CD8-positive, alpha-beta memory T cell (primary cell): ENCODE results near the gene SYNGR2. TPM values are rescaled to one million over a fixed set of nuclear protein-coding genes. Genes with fewer than 3 reads are reported as not detected.

Experiments used
- CTCF ChIA-PET: fragments of 350-600 bp; sonication (Branson Sonifier 250); formaldehyde crosslinking; loops from one replicate; lab custom pipeline; 2021; ENCODE audit warnings: antibody characterized with exemption; lab: Charles Lee
- POLR2A ChIA-PET: fragments of 350-600 bp; sonication (Branson Sonifier 250); formaldehyde crosslinking; loops from one replicate; lab custom pipeline; 2021; ENCODE audit warnings: antibody characterized with exemption; lab: Charles Lee
- DNase-seq, 5 donors: peaks; one replicate each; pipeline versions ENCODE4 v3.0.0 to v3.0.0-alpha.2; 2020 to 2022; ENCODE audit warnings: mixed read lengths in 1 of 5
- H3K27ac ChIP-seq: one replicate; pipeline ENCODE4 v1.7.0; 2013; ENCODE audit warnings: low read depth, mild to moderate bottlenecking, low read length, moderate library complexity
- H3K27me3 ChIP-seq: 2 replicates; pipeline ENCODE4 v1.7.0; 2013; ENCODE audit warnings: low read length, mild to moderate bottlenecking; ENCODE audit not compliant: insufficient read depth, poor library complexity, severe bottlenecking
- H3K36me3 ChIP-seq: 2 replicates; pipeline ENCODE4 v1.7.0; 2013; ENCODE audit warnings: mild to moderate bottlenecking, low read length, moderate library complexity; ENCODE audit not compliant: insufficient read depth
- H3K4me1 ChIP-seq: 2 replicates; pipeline ENCODE4 v1.7.0; 2013; ENCODE audit warnings: mild to moderate bottlenecking, low read length, moderate library complexity; ENCODE audit not compliant: insufficient read depth
- H3K4me3 ChIP-seq: 2 replicates; pipeline ENCODE4 v1.7.0; 2013; ENCODE audit warnings: mild to moderate bottlenecking, low read length
- H3K9me3 ChIP-seq: 2 replicates; pipeline ENCODE4 v1.7.0; 2013; ENCODE audit warnings: mild to moderate bottlenecking, low read length
- H3K27ac Mint-ChIP-seq, 8 donors: one replicate each; pipeline ENCODE4 v1.8.0; 2020 to 2021; ENCODE audit warnings: mixed read lengths in 8 of 8, mild to moderate bottlenecking in 6 of 8, inconsistent platforms in 3 of 8, moderate library complexity in 3 of 8
- H3K27me3 Mint-ChIP-seq, 2 donors: one replicate each; pipeline ENCODE4 v1.8.0; 2020 to 2021; ENCODE audit warnings: mixed read lengths in 2 of 2, mild to moderate bottlenecking in 1 of 2, moderate library complexity in 1 of 2
- H3K36me3 Mint-ChIP-seq, 3 donors: one replicate each; pipeline ENCODE4 v1.8.0; 2020 to 2021; ENCODE audit warnings: mixed read lengths in 3 of 3, inconsistent platforms in 1 of 3, mild to moderate bottlenecking in 1 of 3
- H3K4me1 Mint-ChIP-seq, 3 donors: one replicate each; pipeline ENCODE4 v1.8.0; 2020 to 2021; ENCODE audit warnings: mixed read lengths in 3 of 3, inconsistent platforms in 1 of 3, mild to moderate bottlenecking in 1 of 3
- H3K4me3 Mint-ChIP-seq, 7 donors: one replicate each; pipeline ENCODE4 v1.8.0; 2020 to 2021; ENCODE audit warnings: mixed read lengths in 7 of 7, mild to moderate bottlenecking in 6 of 7, moderate library complexity in 4 of 7, inconsistent platforms in 2 of 7
- H3K9me3 Mint-ChIP-seq, 5 donors: one replicate each; pipeline ENCODE4 v1.8.0; 2020 to 2022; ENCODE audit warnings: mixed read lengths in 5 of 5, mild to moderate bottlenecking in 3 of 5, moderate library complexity in 2 of 5, inconsistent platforms in 1 of 5
- polyA plus RNA-seq: library from polyadenylated mRNA; unstranded; fragments of 300-500 nt; fragmentation: Illumina TruSeq; gene quantifications from one replicate; pipeline ENCODE4 v1.2.3, GENCODE V29; 2021
- total RNA-seq, 2 experiments: library from RNA; stranded (reverse); gene quantifications; one replicate each; pipeline ENCODE4 v1.2.3, GENCODE V29; 2021

Gene SYNGR2
- total and polyA plus RNA-seq, 3 experiments from 2014 or later, result 140 to 200 (median 186) TPM

DNA sequence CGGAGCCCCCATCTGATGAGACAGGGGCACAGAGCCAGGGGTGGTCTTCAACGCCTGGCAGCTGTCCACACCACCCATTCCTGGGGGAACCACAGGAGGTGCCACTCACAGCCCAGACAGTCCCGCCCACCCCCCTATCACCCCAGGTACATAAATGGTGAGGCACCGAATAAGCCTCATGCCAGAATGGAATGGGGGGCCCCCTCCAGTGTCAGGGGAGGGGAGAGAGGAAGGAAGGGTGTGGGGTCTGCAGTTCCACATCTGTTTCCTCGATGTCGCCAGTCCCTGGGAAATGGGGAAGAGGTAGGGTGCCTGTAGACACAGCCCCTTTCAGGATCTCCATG, 41.5 kb upstream of the SYNGR2 start:
- peaks cover 0 to 2% of the 10 kb centered on the region in 2 donors for H3K27me3 Mint-ChIP-seq
- H3K27ac Mint-ChIP-seq, result peak overlapping the region; percentile 83 to 99 (median 91)
- H3K4me3 ChIP-seq, result peak overlapping the region; percentile 79
- peaks cover 3 to 65% (median 9%) of the 10 kb centered on the region in 3 donors for H3K36me3 Mint-ChIP-seq
- CTCF ChIA-PET, result interaction anchor here (1.1 to 5.7 kb wide), 4 partner anchors 10 to 125 kb away, joined by 3 to 75 read pairs (median 10); no protein-coding TSS in a partner anchor
- peaks cover 48 to 77% (median 50%) of the 10 kb centered on the region in 3 donors for H3K4me1 Mint-ChIP-seq
- POLR2A ChIA-PET, result interaction anchor here (1.1 to 14.4 kb wide), 5 partner anchors 8 to 168 kb away, joined by 5 to 333 read pairs (median 13); partner anchors contain the start of genes TMC8 and TNRC6C
- peak in 1 of 5 donors; percentile 52 for DNase-seq
- peaks cover 45% of the 10 kb centered on the region for H3K36me3 ChIP-seq
- H3K9me3 ChIP-seq, result no peaks in the 10 kb centered on the region
- H3K27ac ChIP-seq, result peak overlapping the region; percentile 87
- H3K27me3 ChIP-seq, result no peaks in the 10 kb centered on the region
- H3K9me3 Mint-ChIP-seq, result no peaks in the 10 kb centered on the region
- H3K4me3 Mint-ChIP-seq, result peak overlapping the region; percentile 93 to 97 (median 94)
- H3K4me1 ChIP-seq, result peaks cover 68% of the 10 kb centered on the region

GRCh38 chr17:78127239-78127887, 41.0 kb upstream of the SYNGR2 start:
- Mint-ChIP-seq H3K36me3 (peaks cover 3 to 62% (median 9%) of the 10 kb centered on the region in 3 donors), H3K4me3 (peak overlapping the region; percentile 93 to 97 (median 94)), H3K9me3 (peaks cover 0 to 2% (median 0%) of the 10 kb centered on the region in 5 donors), H3K4me1 (peaks cover 43 to 72% (median 45%) of the 10 kb centered on the region in 3 donors), H3K27ac (peak overlapping the region; percentile 83 to 99 (median 91)), H3K27me3 (peaks cover 0 to 2% of the 10 kb centered on the region in 2 donors)
- H3K27me3 ChIP-seq, result no peaks in the 10 kb centered on the region
- H3K36me3 ChIP-seq, result peaks cover 41% of the 10 kb centered on the region
- POLR2A ChIA-PET, result interaction anchor here (1.1 to 14.4 kb wide), 7 partner anchors 9 to 987 kb away, joined by 3 to 333 read pairs (median 5); partner anchors contain the start of genes SEC14L1, TMC8 and TNRC6C
- H3K4me3 ChIP-seq, result peak overlapping the region; percentile 79
- CTCF ChIA-PET, result interaction anchor here (1.2 to 5.7 kb wide), 5 partner anchors 9 to 125 kb away, joined by 3 to 75 read pairs (median 9); no protein-coding TSS in a partner anchor
- no peaks in the 10 kb centered on the region for H3K9me3 ChIP-seq
- peak overlapping the region; percentile 87 for H3K27ac ChIP-seq
- peak; percentile 56 to 83 (median 65) for DNase-seq
- H3K4me1 ChIP-seq, result peaks cover 64% of the 10 kb centered on the region

GRCh38 chr17:78127888-78128550, 40.4 kb upstream of the SYNGR2 start:
- Histone ChIP-seq H3K27ac (peak overlapping the region; percentile 87), H3K4me1 (peaks cover 64% of the 10 kb centered on the region), H3K9me3 (no peaks in the 10 kb centered on the region), H3K4me3 (peak overlapping the region; percentile 79), H3K27me3 (no peaks in the 10 kb centered on the region), H3K36me3 (peaks cover 41% of the 10 kb centered on the region)
- peaks cover 3 to 60% (median 6%) of the 10 kb centered on the region in 3 donors for H3K36me3 Mint-ChIP-seq
- no peak for DNase-seq
- H3K27me3 Mint-ChIP-seq, result peaks cover 0 to 5% of the 10 kb centered on the region in 2 donors
- H3K4me1 Mint-ChIP-seq, result peaks cover 42 to 72% (median 43%) of the 10 kb centered on the region in 3 donors
- peaks cover 0 to 2% (median 0%) of the 10 kb centered on the region in 5 donors for H3K9me3 Mint-ChIP-seq
- peak overlapping the region; percentile 79 to 99 (median 91) for H3K27ac Mint-ChIP-seq
- ChIA-PET POLR2A (interaction anchor here (0.7 to 14.4 kb wide), 7 partner anchors 9 to 988 kb away, joined by 3 to 333 read pairs (median 5); partner anchors contain the start of genes SEC14L1 and TMC8), CTCF (interaction anchor here (1.0 to 5.7 kb wide), 9 partner anchors 9 to 124 kb away, joined by 3 to 75 read pairs (median 4); no protein-coding TSS in a partner anchor)
- H3K4me3 Mint-ChIP-seq, result peak overlapping the region; percentile 93 to 97 (median 94)

DNA sequence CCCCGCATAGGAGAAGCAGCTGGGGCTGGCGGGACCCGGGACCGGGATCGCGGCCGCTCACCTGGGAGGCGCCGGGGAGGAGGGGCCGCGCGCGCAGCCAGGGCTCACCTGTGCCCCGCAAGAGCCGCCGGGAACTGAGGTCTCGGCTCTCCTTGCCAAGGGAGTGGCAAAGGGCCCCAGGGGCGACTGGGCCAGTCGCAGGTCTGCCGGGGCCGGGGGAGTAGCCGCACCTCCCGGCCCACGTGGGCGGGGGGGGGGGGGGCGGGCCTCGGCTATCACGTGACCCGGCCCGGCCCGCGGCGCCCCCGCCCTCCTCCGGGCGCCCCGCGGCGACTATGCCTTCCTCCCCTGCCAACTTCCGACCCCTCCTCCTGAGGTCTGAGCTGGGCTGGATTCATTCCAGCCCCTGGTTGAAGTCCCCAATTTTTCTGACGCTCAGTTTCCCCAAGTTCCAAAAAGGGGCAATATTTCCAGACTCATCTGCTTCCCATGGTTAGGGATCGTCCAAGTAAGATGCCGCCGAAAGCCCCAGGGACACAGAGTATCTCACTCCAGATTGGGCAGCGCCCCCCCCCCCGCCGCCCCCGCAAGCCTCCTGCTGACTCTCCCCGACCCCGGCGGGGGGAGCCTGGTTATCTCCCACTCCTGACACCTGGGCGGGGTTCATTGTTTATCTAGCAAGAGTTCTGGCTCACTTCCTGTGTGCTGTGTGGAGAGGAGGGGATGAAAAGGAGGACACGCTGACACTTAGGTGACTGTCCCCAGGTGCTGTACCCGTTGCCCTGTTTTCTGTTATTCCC, 39.6 kb upstream of the SYNGR2 start, which contains the start of gene TMC6:
TSS of gene TMC6 (minus strand) at position 205 of the 800 bp plus-strand sequence. CDS start 1,923 bp downstream, outside the sequence.
- Mint-ChIP-seq H3K27ac (peak within 1 kb of the TSS; percentile 96 to 99 (median 98)), H3K4me3 (peak within 1 kb of the TSS; percentile 93 to 100 (median 99)), H3K4me1 (peaks cover 42 to 72% (median 43%) of the 10 kb centered on the region in 3 donors), H3K27me3 (peaks cover 0 to 3% of the 10 kb centered on the region in 2 donors), H3K9me3 (peaks cover 0 to 2% (median 0%) of the 10 kb centered on the region in 5 donors), H3K36me3 (peaks cover 1 to 61% (median 3%) of the 10 kb centered on the region in 3 donors)
- DNase-seq, result peak; percentile 67 to 87 (median 80)
- Histone ChIP-seq H3K27ac (peak within 1 kb of the TSS; percentile 87), H3K36me3 (peaks cover 41% of the 10 kb centered on the region), H3K27me3 (no peaks in the 10 kb centered on the region), H3K4me3 (peak within 1 kb of the TSS; percentile 96), H3K9me3 (no peaks in the 10 kb centered on the region), H3K4me1 (peaks cover 64% of the 10 kb centered on the region)
- ChIA-PET POLR2A (interaction anchor here (0.5 to 17.3 kb wide), 7 partner anchors 4 to 725 kb away, joined by 4 to 333 read pairs (median 13); partner anchors contain the start of genes TMC6 and TMC8), CTCF (interaction anchor here (1.0 to 5.7 kb wide), 10 partner anchors 8 to 70 kb away, joined by 3 to 75 read pairs (median 7); no protein-coding TSS in a partner anchor)

DNA sequence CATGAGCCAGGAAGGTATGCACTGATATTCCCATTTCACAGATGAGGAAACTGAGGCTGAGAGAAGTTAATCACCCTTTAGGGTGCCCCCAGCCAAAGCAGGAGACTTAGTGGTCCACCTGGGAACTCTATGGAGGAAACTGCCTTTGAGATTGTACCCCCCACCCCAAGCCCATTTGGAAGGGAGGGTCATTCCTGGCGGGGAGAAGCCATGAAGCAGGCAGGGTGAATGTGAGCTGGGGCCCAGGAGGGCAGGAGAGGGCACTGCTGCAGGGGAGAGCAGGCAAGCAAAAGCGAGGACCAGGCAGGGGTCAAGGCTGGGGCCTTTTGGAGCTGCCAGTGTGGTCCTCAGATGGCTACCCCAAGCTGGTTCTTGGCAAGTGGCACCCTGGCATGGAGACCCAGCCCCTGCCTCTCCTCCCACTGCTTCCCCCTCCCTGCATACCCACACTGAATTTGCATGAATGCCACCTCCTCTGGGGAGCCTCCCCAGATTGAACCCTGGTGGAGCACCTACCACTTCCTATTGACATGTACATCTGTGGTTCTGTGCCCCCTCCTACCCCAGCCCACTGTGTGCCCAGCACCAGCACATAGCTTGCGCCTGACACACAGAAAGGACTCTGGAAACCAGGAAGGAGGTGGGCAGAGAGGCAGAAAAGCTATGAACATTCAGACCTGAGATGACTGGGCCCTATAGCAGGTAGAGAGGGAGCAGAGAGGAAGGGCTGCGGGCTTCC, 38.9 kb upstream of the SYNGR2 start:
- Histone ChIP-seq H3K4me1 (peaks cover 64% of the 10 kb centered on the region), H3K27me3 (no peaks in the 10 kb centered on the region), H3K36me3 (peaks cover 38% of the 10 kb centered on the region), H3K27ac (peak overlapping the region; percentile 70), H3K9me3 (no peaks in the 10 kb centered on the region), H3K4me3 (peak overlapping the region; percentile 96)
- Mint-ChIP-seq H3K9me3 (peaks cover 0 to 2% (median 0%) of the 10 kb centered on the region in 5 donors), H3K36me3 (peaks cover 3 to 61% (median 7%) of the 10 kb centered on the region in 3 donors), H3K27ac (peak overlapping the region; percentile 96 to 98 (median 98)), H3K4me3 (peak overlapping the region; percentile 86 to 100 (median 99)), H3K27me3 (peaks cover 0 to 3% of the 10 kb centered on the region in 2 donors), H3K4me1 (peaks cover 47 to 72% (median 47%) of the 10 kb centered on the region in 3 donors)
- ChIA-PET POLR2A (interaction anchor here (0.5 to 17.3 kb wide), 8 partner anchors 5 to 1948 kb away, joined by 3 to 333 read pairs (median 10); partner anchors contain the start of genes TMC6, TMC8 and TNRC6C), CTCF (interaction anchor here (1.0 to 2.1 kb wide), 12 partner anchors 7 to 69 kb away, joined by 3 to 12 read pairs (median 4); no protein-coding TSS in a partner anchor)
- DNase-seq, result peak in 3 of 5 donors; percentile 56 to 73 (median 69)

DNA sequence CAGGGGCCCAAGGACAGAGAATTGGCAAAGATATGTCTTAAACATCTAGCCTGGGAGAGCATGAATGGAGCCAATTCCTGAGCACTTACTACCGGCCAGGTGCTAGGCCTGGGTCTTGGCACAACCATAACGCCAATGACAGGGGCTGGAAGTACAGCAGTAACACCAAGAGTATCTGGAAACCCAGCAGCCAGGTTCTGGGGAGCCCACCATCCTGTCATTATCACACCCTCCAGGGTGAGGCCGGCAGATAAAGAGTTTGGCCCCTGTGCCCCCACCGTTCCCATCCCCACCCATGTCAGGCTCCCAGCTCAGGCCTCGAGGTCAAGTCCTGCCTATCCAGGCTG, 38.3 kb upstream of the SYNGR2 start:
- peak overlapping the region; percentile 95 to 98 (median 96) for H3K27ac Mint-ChIP-seq
- Histone ChIP-seq H3K4me3 (peak overlapping the region; percentile 96), H3K4me1 (peaks cover 64% of the 10 kb centered on the region), H3K9me3 (no peaks in the 10 kb centered on the region), H3K27ac (peak overlapping the region; percentile 70), H3K27me3 (no peaks in the 10 kb centered on the region), H3K36me3 (peaks cover 39% of the 10 kb centered on the region)
- POLR2A ChIA-PET, result interaction anchor here (0.7 to 17.3 kb wide), 6 partner anchors 6 to 1948 kb away, joined by 3 to 333 read pairs (median 58); partner anchors contain the start of genes TMC6, TMC8 and TNRC6C
- peaks cover 0 to 2% (median 0%) of the 10 kb centered on the region in 5 donors for H3K9me3 Mint-ChIP-seq
- H3K27me3 Mint-ChIP-seq, result peaks cover 0 to 3% of the 10 kb centered on the region in 2 donors
- peaks cover 46 to 69% (median 49%) of the 10 kb centered on the region in 3 donors for H3K4me1 Mint-ChIP-seq
- no peak for DNase-seq
- H3K36me3 Mint-ChIP-seq, result peaks cover 3 to 63% (median 7%) of the 10 kb centered on the region in 3 donors
- CTCF ChIA-PET, result interaction anchor here (1.0 to 2.1 kb wide), 9 partner anchors 8 to 46 kb away, joined by 3 to 12 read pairs (median 5); no protein-coding TSS in a partner anchor
- peak overlapping the region; percentile 86 to 100 (median 99) for H3K4me3 Mint-ChIP-seq
